ENCODE data around the gene CLIP2.
"Not testable (repeated sequence)": the region's sequence is repeated elsewhere in the genome, so short reads cannot be mapped to it uniquely, and the experiment has no call there.

The CLIP2 gene

DNA sequence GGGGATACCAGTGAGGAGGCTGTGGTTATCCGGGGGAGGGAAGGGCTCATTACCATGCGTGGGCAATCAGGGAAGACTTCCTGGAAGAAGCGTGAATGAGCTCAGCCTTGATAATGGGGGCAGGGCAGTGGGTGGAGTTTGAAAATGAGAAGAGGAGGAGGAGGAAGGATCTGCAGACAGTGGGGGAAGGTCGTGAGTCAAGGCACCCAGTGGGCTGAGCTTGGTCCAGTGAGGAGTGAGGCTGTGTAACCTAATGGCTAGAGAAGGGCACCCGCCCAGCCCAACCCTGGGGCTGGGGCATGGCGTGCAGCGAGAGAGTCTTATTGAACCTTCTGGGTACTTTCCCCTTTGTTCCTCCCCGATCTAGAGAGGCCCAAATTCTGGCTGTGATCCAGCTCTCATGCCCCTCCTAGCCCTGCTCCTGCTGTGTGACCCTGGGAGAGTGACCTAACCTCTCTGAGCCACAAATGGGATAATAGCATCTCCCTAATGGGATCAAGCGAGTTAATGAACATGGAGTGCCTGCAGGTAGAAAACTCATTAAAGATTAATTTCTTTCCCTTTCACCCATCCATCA lies 31.5 kb downstream of the CLIP2 start:
- TF ChIP-seq, protein P1, sequence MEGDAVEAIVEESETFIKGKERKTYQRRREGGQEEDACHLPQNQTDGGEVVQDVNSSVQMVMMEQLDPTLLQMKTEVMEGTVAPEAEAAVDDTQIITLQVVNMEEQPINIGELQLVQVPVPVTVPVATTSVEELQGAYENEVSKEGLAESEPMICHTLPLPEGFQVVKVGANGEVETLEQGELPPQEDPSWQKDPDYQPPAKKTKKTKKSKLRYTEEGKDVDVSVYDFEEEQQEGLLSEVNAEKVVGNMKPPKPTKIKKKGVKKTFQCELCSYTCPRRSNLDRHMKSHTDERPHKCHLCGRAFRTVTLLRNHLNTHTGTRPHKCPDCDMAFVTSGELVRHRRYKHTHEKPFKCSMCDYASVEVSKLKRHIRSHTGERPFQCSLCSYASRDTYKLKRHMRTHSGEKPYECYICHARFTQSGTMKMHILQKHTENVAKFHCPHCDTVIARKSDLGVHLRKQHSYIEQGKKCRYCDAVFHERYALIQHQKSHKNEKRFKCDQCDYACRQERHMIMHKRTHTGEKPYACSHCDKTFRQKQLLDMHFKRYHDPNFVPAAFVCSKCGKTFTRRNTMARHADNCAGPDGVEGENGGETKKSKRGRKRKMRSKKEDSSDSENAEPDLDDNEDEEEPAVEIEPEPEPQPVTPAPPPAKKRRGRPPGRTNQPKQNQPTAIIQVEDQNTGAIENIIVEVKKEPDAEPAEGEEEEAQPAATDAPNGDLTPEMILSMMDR (IDR thresholded peaks at IDR 0.05; ENCODE audit: borderline replicate concordance, insufficient read depth, low read depth, low read length): no peak
- H3K4me3 ChIP-seq (ENCODE audit: low read depth, low read length): no peak overlapping the region

DNA sequence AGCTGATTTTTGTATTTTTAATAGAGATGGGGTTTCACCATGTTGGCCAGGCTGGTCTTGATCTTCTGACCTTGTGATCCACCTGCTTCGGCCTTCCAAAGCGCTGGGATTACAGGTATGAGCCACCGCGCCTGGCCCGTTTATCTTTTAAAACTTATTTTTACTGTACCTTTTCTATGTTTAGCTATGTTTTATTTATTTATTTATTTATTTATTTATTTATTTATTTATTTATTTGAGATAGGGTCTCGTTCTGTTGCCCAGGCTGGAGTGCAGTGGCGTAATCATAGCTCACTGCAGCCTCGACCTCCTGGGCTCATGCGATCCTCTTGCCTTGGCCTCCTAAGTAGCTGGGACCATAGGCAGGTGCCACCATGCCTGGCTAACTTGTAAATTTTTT lies 33.7 kb downstream of the CLIP2 start:
- H3K4me3 ChIP-seq (ENCODE audit: low read depth, low read length): not testable (repeated sequence)

DNA sequence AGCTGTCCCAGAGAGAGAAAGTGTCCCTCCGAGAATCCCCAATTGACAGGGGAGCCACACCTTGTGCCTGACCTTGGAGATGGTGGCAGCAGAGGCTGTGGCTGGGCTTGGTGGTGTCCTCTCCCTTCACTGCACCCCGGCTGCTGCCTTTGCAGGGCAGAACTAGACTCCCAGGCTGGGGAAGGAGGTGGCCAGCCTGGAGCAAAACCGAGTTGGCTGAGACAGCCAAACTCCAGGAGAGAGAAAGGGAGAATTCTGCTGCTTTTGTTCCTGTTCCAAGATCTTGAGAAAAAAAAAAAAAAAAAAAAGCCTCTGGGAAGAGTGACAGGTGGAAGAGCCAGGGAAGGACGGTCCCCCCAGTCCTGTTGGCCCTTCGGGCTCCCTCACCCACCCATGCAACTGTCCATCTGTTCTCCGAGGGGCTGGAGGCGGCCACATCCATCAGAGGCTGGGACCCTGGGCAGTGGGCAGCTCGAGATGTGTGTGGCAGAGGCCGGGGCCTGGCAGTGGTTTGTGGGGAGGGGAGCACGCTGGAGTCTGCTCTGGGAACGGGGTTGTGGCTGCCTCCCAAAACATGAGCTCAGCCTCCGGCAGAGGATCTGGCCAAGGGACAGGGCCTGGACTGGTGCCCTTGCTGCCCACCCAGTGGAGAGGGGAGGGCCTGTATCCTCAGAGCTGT lies 35.5 kb downstream of the CLIP2 start:
- H3K4me3 ChIP-seq (ENCODE audit: low read depth, low read length): no peak overlapping the region
- TF ChIP-seq, protein P1 (IDR thresholded peaks at IDR 0.05; ENCODE audit: borderline replicate concordance, insufficient read depth, low read depth, low read length): no peak

DNA sequence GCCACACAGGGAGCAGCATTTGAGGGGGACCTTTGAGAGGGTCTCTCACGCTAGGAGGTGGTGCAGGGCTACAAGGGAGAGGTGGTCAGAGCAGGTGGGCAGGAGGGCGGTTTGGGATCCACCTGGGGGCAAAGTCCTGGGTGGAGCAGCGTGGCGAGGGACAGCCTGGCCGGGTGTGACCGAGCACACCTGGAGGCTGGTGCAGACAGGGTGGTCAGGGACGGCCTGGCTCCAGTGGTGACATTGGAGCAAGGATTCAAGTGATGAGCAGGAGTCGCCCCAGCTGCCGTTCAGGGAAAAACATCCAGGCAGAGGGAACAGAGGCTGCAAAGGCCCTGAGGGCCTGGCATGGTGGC lies 36.0 kb downstream of the CLIP2 start:
- TF ChIP-seq, protein P1 (IDR thresholded peaks at IDR 0.05; ENCODE audit: borderline replicate concordance, insufficient read depth, low read depth, low read length): no peak

DNA sequence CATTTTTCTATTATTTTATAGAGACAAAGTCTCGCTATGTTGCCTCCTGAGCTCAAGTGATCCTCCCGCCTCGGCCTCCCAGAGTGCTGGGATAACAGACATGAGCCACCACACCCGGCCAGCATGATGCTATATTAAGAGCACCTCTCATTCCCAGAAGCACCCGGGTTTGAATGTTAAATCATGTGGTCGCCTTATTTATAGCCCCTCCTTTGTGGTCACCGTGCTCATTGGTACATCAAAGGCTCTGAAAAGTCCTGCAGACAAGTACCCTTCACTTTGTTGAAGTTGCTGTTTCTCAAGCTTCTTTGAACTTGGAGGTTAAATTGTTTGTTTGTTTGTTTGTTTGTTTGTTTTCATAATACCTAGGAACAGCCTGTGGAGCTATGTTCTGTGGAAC lies 40.0 kb downstream of the CLIP2 start:
- TF ChIP-seq, protein P1 (IDR thresholded peaks at IDR 0.05; ENCODE audit: borderline replicate concordance, insufficient read depth, low read depth, low read length): no peak
- H3K4me3 ChIP-seq (ENCODE audit: low read depth, low read length): no peak overlapping the region

More for the DNA sequence above, 36.0 kb downstream of the CLIP2 start:
- no peak overlapping the region for H3K4me3 ChIP-seq (ENCODE audit: low read depth, low read length)

DNA sequence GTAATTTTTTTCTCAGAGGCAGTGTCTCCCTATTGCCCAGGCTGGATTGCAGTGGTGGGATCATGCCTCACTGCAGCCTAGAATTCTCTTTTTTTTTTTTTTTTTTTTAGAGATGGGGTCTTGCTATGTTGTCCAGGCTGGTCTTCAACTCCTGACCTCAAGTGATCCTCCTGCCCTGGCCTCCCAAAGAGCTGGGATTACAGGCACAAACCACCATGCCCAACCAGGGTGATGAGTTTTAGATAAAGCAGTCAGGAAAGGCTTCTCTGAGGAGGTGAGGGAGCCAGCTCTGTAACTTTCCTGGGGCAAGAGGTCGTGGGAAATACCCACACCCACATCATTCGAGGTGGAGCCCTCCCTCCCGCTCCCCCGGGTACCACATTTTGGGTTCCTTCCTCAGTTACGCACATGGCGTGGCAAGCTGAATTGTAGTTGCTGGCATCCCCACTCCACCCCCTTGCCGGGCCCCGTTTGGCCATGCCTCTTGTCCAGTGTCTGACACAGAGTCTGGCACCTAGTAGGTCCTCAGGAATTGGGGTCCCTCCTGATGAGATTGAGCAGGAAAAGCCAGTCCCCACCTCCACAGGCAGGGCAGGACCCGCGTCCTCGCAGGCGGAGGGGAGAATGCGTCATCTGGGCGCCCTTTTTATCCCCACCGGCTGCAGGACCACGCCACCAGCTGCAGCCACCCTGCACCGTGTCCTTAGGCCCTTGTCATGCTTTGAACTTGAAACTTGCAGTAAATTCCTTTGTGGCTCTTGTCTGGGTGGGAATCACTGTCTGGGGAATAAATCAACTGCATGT lies 43.4 kb downstream of the CLIP2 start:
- H3K4me3 ChIP-seq (ENCODE audit: low read depth, low read length): no peak overlapping the region
- TF ChIP-seq, protein P1 (IDR thresholded peaks at IDR 0.05; ENCODE audit: borderline replicate concordance, insufficient read depth, low read depth, low read length): no peak

DNA sequence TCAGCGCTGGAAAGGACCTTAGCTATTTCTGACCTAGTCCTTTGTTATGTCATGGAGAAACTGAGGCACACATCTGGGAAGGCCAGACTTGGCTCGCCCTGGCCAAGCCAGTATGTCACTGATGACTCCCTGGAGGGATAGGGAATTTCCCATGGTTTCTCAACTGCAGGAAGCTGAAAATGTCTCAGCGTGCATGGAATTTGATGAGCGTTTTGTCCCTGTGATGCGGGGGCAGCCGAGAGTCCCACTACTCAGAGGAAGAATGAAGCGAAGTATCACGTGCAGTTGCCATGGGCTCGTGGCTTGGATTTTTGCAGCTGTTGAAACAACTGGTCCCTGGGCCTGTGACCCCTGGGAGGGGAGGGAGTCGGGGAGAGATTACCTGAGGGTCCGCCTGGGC lies 44.8 kb downstream of the CLIP2 start:
- TF ChIP-seq, protein P1 (IDR thresholded peaks at IDR 0.05; ENCODE audit: borderline replicate concordance, insufficient read depth, low read depth, low read length): no peak
- no peak overlapping the region for H3K4me3 ChIP-seq (ENCODE audit: low read depth, low read length)
